Measurements from ENCODE around the gene VPS37D. TPM values are rescaled to one million over a fixed set of nuclear protein-coding genes. Genes with fewer than 3 reads are reported as not detected.

VPS37D gene
- total and polyA plus RNA-seq, 2 experiments from 2014 or later: 2.2 to 7.0 TPM

GRCh38 chr7:73688288-73688687 is 20.7 kb downstream of the VPS37D start:
- H3K4me1 Mint-ChIP-seq: no peaks in the 10 kb centered on the region
- H3K9me3 Mint-ChIP-seq: no peaks in the 10 kb centered on the region; the same call in 2 of the 3 replicates
- H3K27me3 Mint-ChIP-seq (ENCODE audit: insufficient read depth, low read depth, poor library complexity): peaks cover 5% of the 10 kb centered on the region
- Histone ChIP-seq H3K36me3 (ENCODE audit: insufficient read depth) (peaks cover 23% of the 10 kb centered on the region; the same call in 1 of the 2 replicates), H3K4me1 (ENCODE audit: insufficient read depth) (no peaks in the 10 kb centered on the region), H3K27me3 (ENCODE audit: insufficient read depth) (no peaks in the 10 kb centered on the region), H4K20me1 (replicated peaks; ENCODE audit: insufficient read depth) (peaks cover 25% of the 10 kb centered on the region), H3K4me3 (no peak overlapping the region), H3K27ac (ENCODE audit: low read depth) (no peak overlapping the region), H3K9me2 (ENCODE audit: insufficient read depth) (no peaks in the 10 kb centered on the region), H3K4me2 (no peak overlapping the region), H3K79me2 (replicated peaks; ENCODE audit: insufficient read depth) (peaks cover 62% of the 10 kb centered on the region), H2AFZ (no peak overlapping the region), H3F3A (replicated peaks; ENCODE audit: low read depth) (no peaks in the 10 kb centered on the region)
- H3K4me3 Mint-ChIP-seq: no peak overlapping the region
- peaks cover 59% of the 10 kb centered on the region for H3K36me3 Mint-ChIP-seq (ENCODE audit: low read depth)
- DNase-seq (ENCODE audit: low spot score) (no peak), ATAC-seq (no peak)
- TF ChIP-seq JUNB (IDR thresholded peaks at IDR 0.05; ENCODE audit: unreplicated experiment) (no peak), CTCF (conservative IDR thresholded peaks at IDR 0.05; ENCODE audit: low read depth in 2 of 2) (no peak), STAT1 (IDR thresholded peaks at IDR 0.05; ENCODE audit: unreplicated experiment) (no peak), ZNF331 (CRISPR knock-in tag; IDR thresholded peaks at IDR 0.05; ENCODE audit: low read depth) (no peak), NANOG (IDR thresholded peaks at IDR 0.05; ENCODE audit: borderline replicate concordance) (no peak), EZH2phosphoT487 (IDR thresholded peaks at IDR 0.05; ENCODE audit: unreplicated experiment) (no peak), POLR2AphosphoS5 (IDR thresholded peaks at IDR 0.05; ENCODE audit: low read depth) (no peak), ETS1 (IDR thresholded peaks at IDR 0.05) (no peak), ZNF462 (CRISPR knock-in tag; IDR thresholded peaks at IDR 0.05) (no peak), REST (IDR thresholded peaks at IDR 0.05; ENCODE audit: unreplicated experiment) (no peak), CREB1 (CRISPR knock-in tag; IDR thresholded peaks at IDR 0.05; ENCODE audit: low read depth) (no peak), EZH2 (IDR thresholded peaks at IDR 0.05; ENCODE audit: low read depth, unreplicated experiment) (no peak), ZNF114 (CRISPR knock-in tag; IDR thresholded peaks at IDR 0.05) (no peak)
- H3K27ac Mint-ChIP-seq: no peak overlapping the region

All from GM23338 (cell line).